Peyer's patch (tissue), 4 donors: ENCODE data around the gene CDH23.

ENCODE experiments used
- CTCF ChIP-seq, 6 experiments: fragments of 450-650 bp in 4 of 6; fragments of 200-600 bp in 2 of 6; sonication (generic) in 1 of 6; IDR thresholded peaks; one replicate each; pipeline ENCODE4 v1.5.1; 2017 to 2019; ENCODE audit warnings: antibody characterized with exemption in 6 of 6, mild to moderate bottlenecking in 3 of 6, moderate library complexity in 1 of 6
- POLR2A ChIP-seq, 2 donors: fragments of 450-650 bp; IDR thresholded peaks; one replicate each; pipeline ENCODE4 v1.5.1; 2017; ENCODE audit warnings: antibody characterized with exemption in 2 of 2, mild to moderate bottlenecking in 2 of 2, moderate library complexity in 2 of 2

GRCh38 chr10:71665456-71665855 is 268.7 kb downstream of the CDH23 start:
- TF ChIP-seq CTCF (IDR thresholded peaks at IDR 0.05) (no peak), POLR2A (IDR thresholded peaks at IDR 0.05) (no peak)
